GM18907 (cell line): ENCODE data around the gene RBSN.

Source experiments
- ATAC-seq: cut with Tn5 transposase; IDR thresholded peaks from one replicate; pipeline ENCODE4 v1.9.1; 2021; ENCODE audit warnings: mild to moderate bottlenecking, moderate library complexity; ENCODE audit not compliant: unreplicated experiment

RBSN gene

DNA sequence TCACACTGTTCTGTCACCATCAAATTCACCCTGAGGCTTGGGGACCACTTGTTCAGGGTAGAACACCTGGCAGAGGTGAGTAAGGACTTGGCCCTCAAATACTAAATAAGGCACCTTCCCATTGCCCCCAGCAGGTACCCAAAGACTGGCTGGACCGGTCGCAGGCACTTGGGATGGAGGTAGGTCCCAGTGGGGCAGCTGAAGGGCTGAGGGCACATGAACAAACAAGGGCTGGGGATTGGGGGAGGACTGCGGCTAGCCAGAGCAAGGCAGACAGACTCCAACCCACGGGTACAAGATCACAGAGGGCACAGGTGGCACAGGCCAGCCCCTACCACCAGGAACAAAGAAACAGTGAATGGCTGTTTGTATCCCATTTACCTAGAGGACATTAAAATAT is 35.7 kb downstream of the RBSN start:
- no peak for ATAC-seq

DNA sequence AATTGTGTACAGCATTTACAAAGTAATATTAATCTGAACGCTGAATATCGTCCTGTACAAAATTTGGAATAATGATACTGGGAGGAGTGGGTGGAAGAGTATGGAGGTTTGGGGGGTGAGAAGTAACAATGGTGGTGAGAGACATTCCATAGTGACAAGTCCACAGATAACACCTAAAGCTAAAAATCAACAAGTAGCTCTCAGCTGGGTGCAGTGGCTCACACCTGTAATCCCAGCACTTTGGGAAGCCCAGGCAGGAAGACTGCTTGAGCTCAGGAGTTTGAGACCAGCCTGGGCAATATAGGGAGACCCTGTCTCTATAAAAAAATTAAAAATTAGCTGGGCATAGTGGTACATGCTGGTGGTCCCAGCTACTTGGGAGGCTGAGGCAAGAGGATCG is 38.9 kb downstream of the RBSN start:
- ATAC-seq = no peak

DNA sequence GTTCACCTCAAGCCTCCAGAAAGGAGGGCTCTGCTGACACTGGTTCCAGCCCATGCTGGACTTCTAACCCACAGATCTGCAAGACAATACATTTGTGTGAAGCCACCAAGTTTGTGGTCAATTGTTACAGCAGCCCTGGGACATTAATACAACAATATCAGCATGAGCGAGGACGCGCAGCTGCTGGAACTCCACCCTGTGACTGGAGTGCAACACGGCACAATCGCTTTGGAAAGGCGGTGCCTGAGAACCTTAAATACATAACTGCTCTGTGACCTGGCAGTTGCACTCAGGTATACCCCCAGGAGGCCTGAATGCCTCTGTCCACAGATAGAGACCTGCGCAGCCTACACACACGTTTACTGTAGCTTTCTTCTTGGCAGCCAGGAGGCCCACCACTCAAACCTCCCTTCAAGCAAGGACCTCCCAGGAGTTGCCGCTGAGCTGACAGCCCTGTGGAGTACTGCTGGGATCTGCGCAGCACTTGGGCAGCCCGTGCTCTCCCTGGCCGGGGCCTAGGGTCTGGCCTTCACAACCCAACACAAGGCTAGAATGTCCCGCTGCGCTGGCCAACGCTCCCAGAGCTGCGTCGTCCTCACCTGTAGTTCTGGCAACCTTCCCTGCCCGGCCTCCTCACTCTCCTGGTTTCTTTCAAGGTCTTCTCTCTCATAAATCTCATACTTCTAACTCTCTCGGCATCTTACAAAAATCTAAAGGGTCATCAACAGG is 42.1 kb downstream of the RBSN start:
- no peak for ATAC-seq

DNA sequence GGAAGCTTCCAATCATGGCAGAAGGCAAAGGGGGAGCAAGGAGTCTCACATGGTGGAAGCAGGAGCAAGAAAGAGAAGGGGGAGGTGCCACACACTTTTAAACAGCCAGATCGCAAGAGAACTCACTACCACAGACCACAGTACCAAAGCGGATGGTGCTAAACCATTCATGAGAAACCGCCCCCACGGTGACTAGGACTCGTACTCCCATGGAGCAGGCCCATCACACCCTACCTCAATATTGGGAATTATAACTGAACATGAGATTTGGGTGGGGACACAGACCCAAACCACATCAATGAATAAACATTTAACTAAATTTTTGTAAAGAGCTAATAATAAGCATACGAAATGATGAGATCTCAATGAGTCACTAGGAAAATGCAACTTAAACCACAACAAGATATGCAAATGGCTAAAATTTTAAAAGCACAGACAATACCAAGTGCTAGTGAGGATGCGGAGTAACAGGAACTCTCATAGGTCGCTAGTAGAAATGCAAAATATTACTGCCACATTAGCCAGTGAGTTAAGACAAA is 43.9 kb downstream of the RBSN start:
- peak; percentile 54 for ATAC-seq

DNA sequence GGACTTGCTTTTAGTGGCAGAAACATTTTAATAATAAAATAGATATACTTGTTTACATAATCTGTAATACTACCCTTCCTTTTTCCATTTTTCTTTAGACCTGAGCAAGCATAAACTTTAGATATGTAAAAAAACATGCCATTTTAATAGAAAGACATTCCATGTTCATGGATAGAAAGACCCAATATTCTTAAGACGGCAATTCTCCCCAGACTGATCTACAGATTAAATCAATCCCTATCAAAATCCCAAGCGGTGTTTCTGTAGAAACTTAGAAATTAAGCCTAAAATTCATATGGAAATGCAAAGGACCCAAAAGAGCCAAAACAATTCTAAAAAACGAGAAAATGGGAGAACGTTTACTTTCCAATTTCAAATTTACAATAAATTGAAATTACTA is 45.4 kb downstream of the RBSN start:
- no peak for ATAC-seq

DNA sequence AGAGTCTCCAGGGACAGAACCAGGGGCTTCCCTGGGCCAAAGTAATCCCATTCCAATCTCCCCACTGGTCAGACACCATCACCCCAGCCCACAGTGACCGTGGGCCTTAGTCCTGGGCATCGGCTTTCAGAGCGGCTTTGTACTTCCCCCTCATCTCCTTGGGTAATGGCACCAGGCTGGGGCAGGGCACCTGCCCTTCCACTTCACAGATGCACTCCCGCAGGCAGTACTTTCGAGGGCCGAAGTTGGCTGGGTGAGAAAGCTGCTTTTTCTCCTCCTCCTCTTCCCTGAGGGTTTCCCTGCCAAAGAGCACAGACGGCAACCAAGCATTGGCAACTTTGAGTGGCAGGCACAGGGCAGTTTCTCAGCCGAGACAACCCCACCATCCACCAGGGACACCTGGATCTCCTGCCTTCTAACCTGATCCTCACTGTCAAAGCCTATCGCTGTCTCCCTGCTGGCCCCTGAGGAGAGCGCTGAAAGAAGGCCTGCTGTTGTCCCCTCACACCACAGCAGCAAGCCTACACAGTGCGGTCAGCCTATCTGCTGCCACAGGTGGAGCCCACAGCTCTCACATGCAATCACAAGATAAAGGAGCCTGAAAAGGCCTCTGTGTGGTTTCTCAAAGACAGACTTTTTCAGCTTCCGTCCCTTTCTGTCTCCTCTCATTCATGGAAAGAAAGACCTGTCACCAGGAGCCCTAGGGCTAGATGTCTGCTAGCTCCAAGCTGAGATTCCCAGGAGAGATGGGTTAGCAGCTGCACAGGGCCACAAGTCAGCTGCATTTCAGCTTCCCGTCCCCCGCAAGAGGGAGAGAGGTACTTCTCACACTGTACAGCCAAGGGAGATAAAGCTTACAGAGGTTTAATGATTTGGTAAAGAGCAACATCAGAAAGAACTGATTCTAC is 46.4 kb downstream of the RBSN start:
- no peak for ATAC-seq

DNA sequence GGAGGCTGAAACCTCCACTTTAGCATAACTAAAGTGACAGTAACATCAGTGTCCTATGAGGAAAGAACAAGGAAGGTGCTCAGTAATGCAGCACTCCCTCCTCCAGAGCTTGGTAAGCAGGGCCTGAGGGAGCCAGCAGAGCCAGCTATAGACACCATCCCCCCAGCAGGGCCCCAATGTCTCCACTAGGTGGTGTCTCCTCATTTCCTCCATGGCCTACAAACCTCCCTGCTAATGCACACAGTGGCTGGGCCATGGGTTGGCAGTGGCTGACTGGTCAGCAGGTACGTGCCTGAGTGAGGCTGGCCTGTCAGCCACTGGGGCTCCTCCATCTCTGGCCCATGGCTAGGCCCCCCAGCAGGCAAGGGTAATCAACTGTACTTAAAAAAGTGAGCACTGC is 47.4 kb downstream of the RBSN start:
- ATAC-seq = peak; percentile 56

DNA sequence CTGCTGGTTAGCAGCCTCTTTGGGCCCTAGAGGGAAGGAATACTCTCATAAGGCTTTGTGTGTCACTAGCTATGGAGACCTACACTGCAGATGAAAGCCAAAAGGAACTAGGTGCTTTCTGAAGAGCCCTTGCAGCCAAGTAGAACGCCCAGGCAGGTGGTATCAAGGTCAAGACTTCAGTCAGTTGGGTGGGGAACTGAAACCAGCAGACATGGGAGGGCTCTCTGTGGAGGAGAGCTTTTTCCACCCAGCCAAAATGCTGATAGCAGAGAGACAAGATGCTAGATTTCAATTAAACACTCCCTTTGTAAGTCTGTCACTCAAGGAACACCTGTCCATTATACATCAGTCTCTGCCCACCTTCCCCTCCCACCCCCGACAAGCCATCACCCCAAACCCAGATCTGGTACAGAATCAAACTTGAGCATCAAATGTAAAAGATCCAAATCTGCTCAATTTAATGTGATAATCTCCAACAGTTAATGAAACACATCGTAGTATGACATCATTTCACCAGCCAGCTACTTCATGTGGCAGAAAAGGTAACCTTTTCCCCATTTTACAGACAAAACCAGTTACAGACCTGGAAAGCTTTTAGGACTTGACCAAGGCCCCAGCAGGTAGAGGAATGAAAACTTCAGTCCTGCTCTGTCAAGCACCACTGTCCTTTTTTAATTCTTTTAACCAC is 48.4 kb downstream of the RBSN start:
- peak; percentile 77 for ATAC-seq

DNA sequence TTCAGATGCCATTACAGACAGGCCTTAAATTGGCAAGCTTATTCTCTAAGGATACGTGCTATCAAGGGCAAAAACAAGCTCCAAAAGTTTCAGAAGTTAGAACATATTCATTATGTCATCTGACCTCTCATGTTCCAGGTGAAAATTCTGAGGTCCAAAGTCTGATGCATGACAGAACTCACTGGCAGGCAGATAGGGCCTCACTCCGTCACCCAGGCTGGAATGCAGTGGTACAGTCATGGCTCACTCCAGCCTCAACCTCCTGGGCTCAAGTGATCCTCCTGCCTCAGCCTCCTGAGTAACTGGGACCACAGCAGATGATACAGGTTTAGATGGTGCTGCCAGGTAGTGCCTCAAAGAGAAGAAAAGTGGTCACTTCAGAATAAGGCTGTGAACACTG is 49.4 kb downstream of the RBSN start:
- no peak for ATAC-seq

DNA sequence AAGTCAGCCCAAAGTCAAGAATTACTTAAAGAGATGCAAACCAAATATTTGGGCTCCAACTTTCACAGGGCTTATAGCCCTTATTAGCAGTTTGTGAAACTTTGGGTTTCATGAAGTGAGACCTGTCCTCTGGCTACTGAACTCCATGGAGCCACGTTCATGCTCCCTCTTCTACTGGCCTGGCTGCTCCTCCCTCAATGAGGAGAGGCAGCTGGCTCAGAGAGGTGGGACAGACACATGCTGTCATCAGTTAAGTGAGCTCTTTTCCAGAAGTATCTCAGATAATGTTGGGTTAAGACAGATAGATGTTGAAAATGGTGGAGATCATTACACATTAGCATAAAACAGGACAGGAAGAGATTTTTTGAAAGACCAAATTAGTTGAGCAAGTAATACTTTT is 53.3 kb downstream of the RBSN start:
- ATAC-seq = no peak

DNA sequence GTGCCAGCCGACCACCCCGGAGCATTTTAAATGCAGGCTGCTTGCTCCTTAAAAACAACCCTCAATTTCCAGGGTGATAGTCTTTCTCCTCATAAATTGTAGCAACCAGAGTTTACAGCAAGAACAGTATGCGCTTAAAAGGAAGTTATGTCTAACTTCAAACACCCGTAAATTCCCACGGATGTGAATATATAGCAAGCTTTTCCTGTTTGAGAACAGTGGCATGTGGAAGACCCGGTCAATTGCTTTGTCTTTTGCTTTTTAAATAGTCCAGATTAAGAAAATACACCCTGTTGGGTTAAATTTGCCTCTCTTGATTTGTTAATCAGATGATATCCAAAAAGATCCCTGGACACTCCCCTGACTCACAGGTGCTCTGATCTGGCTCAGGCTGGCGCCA is 54.6 kb downstream of the RBSN start:
- no peak for ATAC-seq

DNA sequence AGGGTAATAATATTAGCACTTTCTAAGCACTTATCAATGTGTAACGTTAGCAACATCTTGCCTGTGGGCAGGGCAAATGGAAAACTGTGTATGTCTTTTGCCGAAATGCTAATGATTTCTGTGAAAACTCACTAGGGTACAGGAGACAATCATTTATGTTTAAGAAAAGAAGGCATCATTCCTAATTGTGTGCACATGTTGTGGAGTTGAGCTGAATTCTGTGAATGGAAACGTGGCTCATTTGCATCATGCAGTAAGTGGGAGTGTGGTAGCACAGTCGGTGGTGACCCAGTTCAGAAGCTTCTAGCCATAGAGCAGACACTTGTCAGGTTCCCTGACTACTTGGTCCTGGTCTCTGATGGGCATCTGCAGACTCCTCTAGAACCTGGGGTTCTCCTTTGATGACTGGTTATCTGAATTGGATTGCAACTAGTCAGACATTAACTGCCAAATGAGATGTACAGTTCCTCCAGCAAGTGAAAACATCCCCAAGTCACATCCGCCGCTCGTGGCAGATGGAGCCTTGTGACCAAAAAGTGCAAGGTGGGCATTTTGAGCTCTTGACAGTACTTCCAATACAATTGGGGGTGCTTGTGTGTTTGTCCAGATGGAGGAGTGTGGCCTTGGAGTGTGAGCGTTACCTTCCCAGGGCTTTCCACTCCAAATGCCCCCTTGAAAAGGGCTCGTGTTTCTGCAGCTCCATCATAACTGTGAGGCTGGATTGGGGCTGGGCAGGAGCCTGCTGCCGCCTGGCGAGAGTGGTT is 55.4 kb downstream of the RBSN start:
- no peak for ATAC-seq

DNA sequence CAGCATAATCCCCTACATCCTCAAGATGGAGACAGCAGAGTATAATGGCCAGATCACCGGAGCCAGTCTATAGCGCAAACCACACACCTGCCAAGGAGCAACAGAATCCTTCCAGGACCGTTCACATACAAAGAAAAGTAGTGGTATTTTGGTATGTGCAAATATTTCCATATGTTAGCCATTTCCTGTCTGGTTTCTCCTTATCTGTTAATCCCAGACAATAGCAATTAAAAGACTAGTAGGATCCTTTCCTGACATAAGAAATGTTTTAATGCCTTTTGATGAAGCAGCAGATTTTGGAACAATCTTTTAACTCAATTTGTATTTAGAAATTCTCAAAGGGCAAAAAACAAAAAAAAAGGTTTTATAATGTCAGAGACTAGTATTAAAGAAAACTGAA is 56.0 kb downstream of the RBSN start:
- ATAC-seq = no peak

DNA sequence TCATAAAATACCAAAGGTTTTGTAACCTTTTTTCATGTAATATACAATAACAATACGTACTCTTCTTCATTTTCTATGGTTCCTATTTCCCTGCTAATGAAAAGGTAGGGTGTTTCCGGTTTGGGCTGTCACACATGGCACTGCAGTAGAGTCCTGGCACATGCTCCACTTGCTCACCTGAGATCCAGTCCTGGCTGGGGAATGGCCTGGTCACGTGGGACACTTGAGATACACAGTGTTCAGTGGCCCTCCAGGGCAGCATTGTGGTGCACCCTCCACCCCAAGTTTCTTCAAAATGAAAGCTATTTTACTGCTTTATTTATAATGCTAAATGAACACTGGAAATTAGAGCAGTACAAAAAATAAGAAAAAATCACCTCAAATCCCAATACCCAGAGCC is 57.0 kb downstream of the RBSN start:
- no peak for ATAC-seq

DNA sequence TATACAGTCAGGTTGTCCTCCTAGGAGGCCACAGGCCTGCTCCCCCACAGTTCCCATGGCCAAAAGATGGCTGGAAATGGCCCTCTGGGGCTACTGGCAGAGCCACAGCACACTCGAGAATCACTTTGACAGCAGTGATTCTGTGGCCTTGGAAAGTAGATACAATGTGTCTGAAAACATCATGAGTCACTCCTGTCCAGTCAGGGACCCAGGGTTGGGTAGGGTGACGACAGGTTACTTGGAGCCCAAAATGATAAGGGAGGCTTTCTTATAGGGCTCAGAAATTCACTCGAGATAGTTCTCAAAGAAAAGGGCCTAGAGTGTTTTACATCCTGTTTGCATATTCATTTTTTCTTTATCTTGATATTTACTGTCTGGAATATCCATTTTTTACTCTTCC is 58.1 kb downstream of the RBSN start:
- ATAC-seq = no peak

DNA sequence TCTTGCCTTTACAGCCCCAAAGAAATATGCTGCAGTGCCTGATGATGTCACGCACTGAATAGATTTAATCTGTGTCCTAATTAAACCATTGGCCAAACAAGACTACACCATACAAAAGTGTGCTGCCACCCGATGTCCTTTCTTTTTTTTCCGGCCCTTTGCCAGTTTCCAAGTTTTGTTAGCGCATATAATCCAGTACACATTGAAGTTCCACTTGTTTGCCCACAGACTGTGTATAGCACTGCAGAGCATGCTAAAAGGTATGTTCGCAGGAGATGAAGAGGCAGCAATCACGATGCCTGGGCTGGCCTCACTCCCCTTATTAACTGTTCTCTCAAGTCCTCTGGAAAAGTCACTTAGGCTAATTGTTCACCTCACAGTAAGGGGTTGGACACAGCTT is 60.6 kb downstream of the RBSN start:
- no peak for ATAC-seq

DNA sequence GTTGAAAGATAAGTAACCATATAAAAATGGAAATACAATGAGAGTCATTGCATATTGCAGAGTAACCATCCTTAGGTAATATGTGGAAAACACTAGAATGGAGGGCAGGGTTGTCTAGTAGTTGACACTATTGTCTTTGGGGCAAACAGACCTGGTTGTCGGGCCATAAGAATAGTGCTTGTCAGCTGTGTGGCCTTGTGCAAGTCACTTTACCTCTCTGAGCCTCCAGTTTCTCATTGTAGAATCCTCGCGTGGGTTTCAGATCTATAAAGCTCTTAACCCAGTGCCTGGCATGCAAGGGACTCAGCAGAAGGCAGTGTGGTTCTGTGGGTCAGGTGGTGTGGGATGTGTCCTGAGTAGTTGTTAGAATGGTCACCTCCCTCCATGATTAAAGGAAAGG is 65.8 kb downstream of the RBSN start:
- no peak for ATAC-seq

DNA sequence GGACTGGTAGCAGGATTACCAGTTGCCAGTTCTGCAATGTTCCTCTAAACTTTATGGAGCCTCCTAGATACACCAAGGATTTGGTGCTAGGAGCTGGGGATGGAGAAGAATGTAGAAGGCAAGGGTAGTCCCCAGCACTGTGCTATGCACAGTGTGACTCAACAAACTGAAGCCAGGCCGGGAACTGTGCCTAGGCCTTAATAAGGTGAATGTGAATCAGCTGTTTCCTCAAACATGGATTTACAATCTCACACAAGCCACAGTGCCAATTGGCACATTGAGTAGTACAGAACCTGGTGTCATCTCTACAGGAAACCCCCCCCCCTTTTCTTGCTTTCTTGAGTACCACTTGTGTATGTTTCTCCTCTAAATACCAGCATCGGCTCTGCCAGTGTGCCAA is 66.3 kb downstream of the RBSN start:
- ATAC-seq = no peak

DNA sequence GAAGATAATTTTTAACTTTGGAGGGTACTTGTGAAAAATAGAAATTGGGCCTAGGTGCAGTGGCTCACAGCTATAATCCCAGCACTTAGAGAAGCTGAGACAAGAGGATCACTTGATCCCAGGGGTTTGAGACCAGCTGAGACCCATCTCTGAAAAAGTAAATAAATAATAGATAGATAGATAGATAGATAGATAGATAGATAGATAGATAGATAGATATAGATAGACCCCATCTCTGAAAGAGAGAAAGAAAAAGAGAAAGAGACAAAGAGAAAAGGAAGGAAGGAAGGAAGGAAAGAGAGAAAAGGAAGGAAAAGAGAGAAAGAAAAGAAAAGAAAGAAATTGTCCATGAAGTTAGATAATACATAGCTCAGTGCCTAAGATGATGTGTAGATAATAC is 69.3 kb downstream of the RBSN start:
- no peak for ATAC-seq

DNA sequence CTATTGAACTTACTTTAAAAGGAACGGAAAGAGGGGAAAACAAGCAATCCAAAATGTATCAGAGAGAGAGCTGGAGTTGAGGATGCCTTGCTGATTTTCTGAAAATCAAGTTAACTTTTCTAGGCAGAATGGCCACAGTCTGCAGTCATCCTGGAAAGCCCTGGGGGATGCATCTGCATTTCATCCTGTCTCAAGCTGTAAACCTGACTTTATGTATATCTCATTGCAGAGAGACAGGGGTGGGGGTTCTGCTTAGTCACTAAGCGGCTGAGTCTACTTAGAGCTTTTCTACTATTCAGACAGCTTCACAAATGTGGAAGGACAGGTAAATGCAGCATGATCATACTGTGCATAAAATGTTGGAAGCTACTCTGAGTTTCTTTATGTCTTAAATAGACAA is 75.2 kb downstream of the RBSN start:
- no peak for ATAC-seq

DNA sequence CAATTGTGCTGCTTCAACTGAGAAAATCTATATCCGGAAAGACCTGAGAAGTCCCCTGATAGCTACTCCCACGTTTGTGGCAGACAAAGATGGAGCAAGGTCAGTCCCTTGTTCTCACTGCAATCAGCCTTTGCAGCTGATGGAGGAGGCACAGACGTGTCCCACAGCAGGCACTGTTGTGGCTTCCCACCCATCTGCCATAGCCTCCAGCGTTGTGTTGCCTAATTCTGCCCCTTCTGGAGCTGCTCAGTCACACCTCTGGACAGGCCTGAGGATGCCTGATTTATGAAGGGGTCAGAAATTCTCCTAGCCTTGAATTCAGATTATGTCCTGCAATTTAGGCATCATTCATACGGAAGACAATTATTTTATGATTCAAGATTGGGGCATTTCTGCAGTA is 75.7 kb downstream of the RBSN start:
- ATAC-seq = no peak
